Vagina (tissue), 2 donors: ENCODE measurements around the gene FOCAD. TPM values are rescaled to one million over a fixed set of nuclear protein-coding genes. Genes with fewer than 3 reads are reported as not detected.

Source experiments
- DNase-seq, 2 donors: peaks; one replicate each; pipeline ENCODE4 v3.0.0-alpha.2; 2017; ENCODE audit errors: extremely low spot score in 2 of 2
- H3K27ac ChIP-seq: fragments of 200-600 bp; sonication (generic); one replicate; pipeline ENCODE4 v1.5.1; 2019
- H3K27me3 ChIP-seq: fragments of 200-600 bp; sonication (generic); one replicate; pipeline ENCODE4 v1.5.1; 2019
- H3K36me3 ChIP-seq, 2 donors: fragments of 200-600 bp; sonication (generic); one replicate each; pipeline ENCODE4 v1.5.1; 2017 to 2019
- H3K4me1 ChIP-seq: fragments of 200-600 bp; sonication (generic); one replicate; pipeline ENCODE4 v1.5.1; 2019
- H3K4me3 ChIP-seq, 2 donors: fragments of 200-600 bp; sonication (generic); 1 replicate in 1 of 2; 2 replicates in 1 of 2; pipeline ENCODE4 v1.5.1; 2016 to 2019
- H3K9me3 ChIP-seq: fragments of 200-600 bp; sonication (generic); one replicate; pipeline ENCODE4 v1.5.1; 2019
- POLR2A ChIP-seq, 2 donors: fragments of 450-650 bp; IDR thresholded peaks; one replicate each; pipeline ENCODE4 v1.6.1; 2017; ENCODE audit warnings: antibody characterized with exemption in 2 of 2, mild to moderate bottlenecking in 2 of 2, moderate library complexity in 2 of 2
- POLR2AphosphoS5 ChIP-seq, 2 donors: sonication (generic); formaldehyde crosslinking; IDR thresholded peaks; one replicate each; pipeline ENCODE4 v1.9.0; 2017; ENCODE audit warnings: antibody characterized with exemption in 2 of 2, mild to moderate bottlenecking in 2 of 2, low read depth in 1 of 2; ENCODE audit not compliant: insufficient read depth in 1 of 2
- intact Hi-C: fragments of 100-400 bp; cut with DNase I; formaldehyde crosslinking; loops from one replicate; pipeline ENCODE4 v1.15.1; 2023
- total RNA-seq: library from RNA; depleted of rRNA; stranded (reverse); fragments of >200 nt; gene quantifications from one replicate; pipeline ENCODE4 v1.2.3, GENCODE V29; 2016
- TF ChIP-seq, protein P1 (sequence below), 3 experiments: fragments of 450-650 bp in 2 of 3; fragments of 200-600 bp in 1 of 3; sonication (generic) in 1 of 3; IDR thresholded peaks; one replicate each; pipeline ENCODE4 v1.5.1; 2017 to 2019; ENCODE audit warnings: antibody characterized with exemption in 3 of 3, mild to moderate bottlenecking in 2 of 3, moderate library complexity in 2 of 3

Gene FOCAD
- total RNA-seq, 1 donor from 2014 or later: 39.8 TPM

DNA sequence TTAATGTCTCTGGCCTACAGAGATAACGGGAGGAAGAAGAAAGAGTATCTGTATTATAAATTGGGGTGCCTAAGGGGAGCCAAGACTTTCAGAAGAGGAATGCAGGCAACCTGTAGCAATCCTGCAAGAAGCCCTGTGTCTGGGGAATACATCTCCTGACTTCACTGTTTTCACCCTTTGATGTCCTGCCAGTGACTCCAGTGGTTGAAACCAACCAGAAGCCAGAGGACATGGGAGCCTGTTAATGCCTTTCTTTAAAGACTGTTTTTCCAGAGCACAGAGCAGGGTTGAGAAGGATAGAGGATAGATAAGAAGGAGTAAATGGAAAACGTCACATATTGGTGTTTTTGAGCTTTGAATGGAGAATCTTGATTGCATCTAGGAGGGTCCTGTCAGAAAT, 196.2 kb downstream of the FOCAD start:
- TF ChIP-seq POLR2A (IDR thresholded peaks at IDR 0.05): no peak
- TF ChIP-seq, protein P1, sequence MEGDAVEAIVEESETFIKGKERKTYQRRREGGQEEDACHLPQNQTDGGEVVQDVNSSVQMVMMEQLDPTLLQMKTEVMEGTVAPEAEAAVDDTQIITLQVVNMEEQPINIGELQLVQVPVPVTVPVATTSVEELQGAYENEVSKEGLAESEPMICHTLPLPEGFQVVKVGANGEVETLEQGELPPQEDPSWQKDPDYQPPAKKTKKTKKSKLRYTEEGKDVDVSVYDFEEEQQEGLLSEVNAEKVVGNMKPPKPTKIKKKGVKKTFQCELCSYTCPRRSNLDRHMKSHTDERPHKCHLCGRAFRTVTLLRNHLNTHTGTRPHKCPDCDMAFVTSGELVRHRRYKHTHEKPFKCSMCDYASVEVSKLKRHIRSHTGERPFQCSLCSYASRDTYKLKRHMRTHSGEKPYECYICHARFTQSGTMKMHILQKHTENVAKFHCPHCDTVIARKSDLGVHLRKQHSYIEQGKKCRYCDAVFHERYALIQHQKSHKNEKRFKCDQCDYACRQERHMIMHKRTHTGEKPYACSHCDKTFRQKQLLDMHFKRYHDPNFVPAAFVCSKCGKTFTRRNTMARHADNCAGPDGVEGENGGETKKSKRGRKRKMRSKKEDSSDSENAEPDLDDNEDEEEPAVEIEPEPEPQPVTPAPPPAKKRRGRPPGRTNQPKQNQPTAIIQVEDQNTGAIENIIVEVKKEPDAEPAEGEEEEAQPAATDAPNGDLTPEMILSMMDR (IDR thresholded peaks at IDR 0.05): no peak
- no peak for TF ChIP-seq POLR2AphosphoS5 (IDR thresholded peaks at IDR 0.05; ENCODE audit: insufficient read depth in 1 of 2, low read depth in 1 of 2)
- Histone ChIP-seq H3K27ac (no peak overlapping the region), H3K36me3 (no peaks in the 10 kb centered on the region), H3K9me3 (no peaks in the 10 kb centered on the region), H3K4me1 (no peaks in the 10 kb centered on the region), H3K27me3 (no peaks in the 10 kb centered on the region), H3K4me3 (no peak overlapping the region)
- intact Hi-C loops: loop anchor here (10.0 kb wide), 1 partner anchor 235 kb away; no protein-coding TSS in a partner anchor
- no peak for DNase-seq

DNA sequence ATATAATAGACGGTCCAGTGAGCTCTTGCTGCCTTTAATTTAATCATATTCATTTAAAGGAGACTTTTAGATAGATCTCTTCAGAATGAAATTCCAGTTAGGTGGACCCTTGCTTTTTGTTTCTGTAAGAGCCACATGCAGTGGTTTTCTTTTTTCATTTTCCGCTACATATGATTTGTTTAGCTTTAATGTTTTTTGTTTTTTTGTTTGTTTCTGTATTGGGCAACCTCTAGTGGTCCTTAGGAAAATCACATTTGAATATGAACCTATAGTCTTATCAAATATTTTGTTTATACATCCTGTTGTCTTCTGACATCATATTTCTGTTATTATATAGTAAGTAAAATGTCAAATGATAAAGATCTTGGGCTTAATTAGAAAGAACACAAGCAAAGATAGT, 196.6 kb downstream of the FOCAD start:
- no peak for DNase-seq
- no peak for TF ChIP-seq POLR2AphosphoS5 (IDR thresholded peaks at IDR 0.05; ENCODE audit: insufficient read depth in 1 of 2, low read depth in 1 of 2)
- no peak for TF ChIP-seq POLR2A (IDR thresholded peaks at IDR 0.05)
- TF ChIP-seq, protein P1 (IDR thresholded peaks at IDR 0.05): no peak
- H3K4me1 ChIP-seq: no peaks in the 10 kb centered on the region
- no peaks in the 10 kb centered on the region for H3K27me3 ChIP-seq
- no peaks in the 10 kb centered on the region for H3K36me3 ChIP-seq
- H3K27ac ChIP-seq: no peak overlapping the region
- intact Hi-C loops: loop anchor here (10.0 kb wide), 1 partner anchor 234 kb away; no protein-coding TSS in a partner anchor
- no peaks in the 10 kb centered on the region for H3K9me3 ChIP-seq
- no peak overlapping the region for H3K4me3 ChIP-seq

GRCh38 chr9:20884985-20885593, 201.0 kb downstream of the FOCAD start:
- Histone ChIP-seq H3K27ac (no peak overlapping the region), H3K4me1 (no peaks in the 10 kb centered on the region), H3K9me3 (no peaks in the 10 kb centered on the region), H3K4me3 (no peak overlapping the region), H3K36me3 (no peaks in the 10 kb centered on the region), H3K27me3 (no peaks in the 10 kb centered on the region)
- no peak for DNase-seq
- TF ChIP-seq, protein P1 (IDR thresholded peaks at IDR 0.05): peak in 2 of 3 experiments; percentile 40 to 48
- no peak for TF ChIP-seq POLR2A (IDR thresholded peaks at IDR 0.05)
- no peak for TF ChIP-seq POLR2AphosphoS5 (IDR thresholded peaks at IDR 0.05; ENCODE audit: insufficient read depth in 1 of 2, low read depth in 1 of 2)
- intact Hi-C loops: loop anchor here (10.0 kb wide), 1 partner anchor 230 kb away; no protein-coding TSS in a partner anchor

DNA sequence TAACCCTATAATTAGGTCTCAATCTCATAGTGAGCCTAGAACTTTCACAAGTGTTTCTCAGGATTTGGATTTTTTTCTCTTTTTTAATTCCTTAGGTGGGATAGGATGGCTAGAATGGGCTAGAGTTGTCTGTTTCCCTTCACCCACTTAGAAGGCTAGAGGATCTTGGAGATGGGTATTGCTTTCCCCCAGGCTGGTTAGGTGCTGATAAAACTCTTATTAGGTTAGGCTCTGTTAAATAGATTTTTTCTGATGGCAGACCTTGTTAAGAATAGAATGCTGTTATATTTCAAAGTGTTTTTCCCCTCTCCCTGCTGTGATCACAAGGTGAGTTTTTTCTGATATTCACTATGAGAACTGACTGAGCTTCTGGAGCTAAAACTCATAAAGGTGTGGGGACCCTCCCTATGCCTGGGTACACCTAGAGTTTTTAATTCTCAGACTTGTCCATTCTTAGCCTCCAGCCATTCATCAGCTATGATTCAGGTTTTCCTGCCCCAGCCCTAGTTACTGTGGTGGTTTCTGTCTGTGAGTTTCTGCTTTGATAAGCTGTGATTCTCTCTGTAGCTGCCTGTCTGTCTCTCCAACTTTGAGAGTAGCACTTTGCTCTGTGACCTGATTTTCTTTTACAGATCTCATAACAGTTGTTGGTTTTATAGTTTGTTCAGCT, 215.0 kb downstream of the FOCAD start:
- H3K27me3 ChIP-seq: no peaks in the 10 kb centered on the region
- no peak overlapping the region for H3K4me3 ChIP-seq
- DNase-seq: no peak
- TF ChIP-seq POLR2AphosphoS5 (IDR thresholded peaks at IDR 0.05; ENCODE audit: insufficient read depth in 1 of 2, low read depth in 1 of 2): no peak
- TF ChIP-seq, protein P1 (IDR thresholded peaks at IDR 0.05): no peak
- no peak for TF ChIP-seq POLR2A (IDR thresholded peaks at IDR 0.05)
- H3K36me3 ChIP-seq: no peaks in the 10 kb centered on the region
- no peak overlapping the region for H3K27ac ChIP-seq
- H3K9me3 ChIP-seq: no peaks in the 10 kb centered on the region
- intact Hi-C loops: no loop called here
- H3K4me1 ChIP-seq: no peaks in the 10 kb centered on the region

DNA sequence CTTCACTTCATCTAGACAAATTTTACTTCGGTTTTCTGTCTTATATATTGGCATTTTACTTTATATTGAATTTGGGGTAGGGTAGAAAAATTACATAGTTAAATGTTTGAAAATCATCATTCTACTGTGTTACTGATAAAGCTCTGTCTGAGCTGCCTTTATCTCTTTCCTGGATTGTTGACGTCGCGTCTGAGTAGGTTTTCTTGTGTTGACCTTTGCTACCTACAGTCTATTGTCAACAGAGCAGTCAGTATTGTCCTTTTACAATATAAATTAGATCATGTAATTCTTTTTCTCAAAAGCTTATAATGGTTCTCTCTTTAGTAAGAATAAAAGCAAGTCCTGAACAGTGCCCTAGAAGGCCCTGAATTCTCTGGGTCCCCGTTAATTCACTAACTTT, 219.2 kb downstream of the FOCAD start:
- Histone ChIP-seq H3K27ac (no peak overlapping the region), H3K9me3 (no peaks in the 10 kb centered on the region), H3K4me1 (no peaks in the 10 kb centered on the region), H3K27me3 (no peaks in the 10 kb centered on the region), H3K36me3 (no peaks in the 10 kb centered on the region), H3K4me3 (no peak overlapping the region)
- intact Hi-C loops: no loop called here
- TF ChIP-seq, protein P1 (IDR thresholded peaks at IDR 0.05): no peak
- TF ChIP-seq POLR2A (IDR thresholded peaks at IDR 0.05): no peak
- TF ChIP-seq POLR2AphosphoS5 (IDR thresholded peaks at IDR 0.05; ENCODE audit: insufficient read depth in 1 of 2, low read depth in 1 of 2): no peak
- no peak for DNase-seq
